SK-N-SH treated with all-trans-retinoic acid at 6 μM for 48 hours (cell line): ENCODE data around the gene TRMO.

Experiments used
- ARNTL ChIP-seq: fragments of 450-650 bp; formaldehyde crosslinking; IDR thresholded peaks from 2 replicates; pipeline ENCODE4 v1.5.0; 2020; ENCODE audit warnings: low read depth, mild to moderate bottlenecking, moderate library complexity, borderline replicate concordance
- TCF4 ChIP-seq: fragments of 250-450 bp; sonication (Bioruptor Pico); IDR thresholded peaks from 2 replicates; pipeline ENCODE4 v1.8.0; 2021; ENCODE audit warnings: mild to moderate bottlenecking, moderate library complexity, borderline replicate concordance
- TOX ChIP-seq: fragments of 250-450 bp; sonication (Bioruptor Pico); IDR thresholded peaks from 2 replicates; pipeline ENCODE4 v1.8.0; 2021; ENCODE audit warnings: mild to moderate bottlenecking, moderate library complexity, borderline replicate concordance

GRCh38 chr9:97864396-97864795, 57.9 kb downstream of the TRMO start:
- no peak for TF ChIP-seq ARNTL (CRISPR knock-in tag)
- no peak for TF ChIP-seq TOX (CRISPR knock-in tag)
- no peak for TF ChIP-seq TCF4 (CRISPR knock-in tag)
